GM12874 (cell line): ENCODE measurements around the gene AP2A2.

ENCODE experiments used
- CTCF ChIP-seq: IDR thresholded peaks from 2 replicates; pipeline ENCODE4 v1.5.1; 2011; ENCODE audit warnings: low read depth, mild to moderate bottlenecking, control low read depth, low read length, moderate library complexity; ENCODE audit not compliant: insufficient read depth

Gene AP2A2

GRCh38 chr11:995752-996420 is 70.2 kb downstream of the AP2A2 start:
- no peak for TF ChIP-seq CTCF

- TF ChIP-seq CTCF, result no peak
Measured at GRCh38 chr11:996681-997080, 71.0 kb downstream of the AP2A2 start.

GRCh38 chr11:997907-998306 is 72.2 kb downstream of the AP2A2 start:
- TF ChIP-seq CTCF, result no peak

- TF ChIP-seq CTCF, result no peak
Measured at GRCh38 chr11:999009-999408, 73.3 kb downstream of the AP2A2 start.

DNA sequence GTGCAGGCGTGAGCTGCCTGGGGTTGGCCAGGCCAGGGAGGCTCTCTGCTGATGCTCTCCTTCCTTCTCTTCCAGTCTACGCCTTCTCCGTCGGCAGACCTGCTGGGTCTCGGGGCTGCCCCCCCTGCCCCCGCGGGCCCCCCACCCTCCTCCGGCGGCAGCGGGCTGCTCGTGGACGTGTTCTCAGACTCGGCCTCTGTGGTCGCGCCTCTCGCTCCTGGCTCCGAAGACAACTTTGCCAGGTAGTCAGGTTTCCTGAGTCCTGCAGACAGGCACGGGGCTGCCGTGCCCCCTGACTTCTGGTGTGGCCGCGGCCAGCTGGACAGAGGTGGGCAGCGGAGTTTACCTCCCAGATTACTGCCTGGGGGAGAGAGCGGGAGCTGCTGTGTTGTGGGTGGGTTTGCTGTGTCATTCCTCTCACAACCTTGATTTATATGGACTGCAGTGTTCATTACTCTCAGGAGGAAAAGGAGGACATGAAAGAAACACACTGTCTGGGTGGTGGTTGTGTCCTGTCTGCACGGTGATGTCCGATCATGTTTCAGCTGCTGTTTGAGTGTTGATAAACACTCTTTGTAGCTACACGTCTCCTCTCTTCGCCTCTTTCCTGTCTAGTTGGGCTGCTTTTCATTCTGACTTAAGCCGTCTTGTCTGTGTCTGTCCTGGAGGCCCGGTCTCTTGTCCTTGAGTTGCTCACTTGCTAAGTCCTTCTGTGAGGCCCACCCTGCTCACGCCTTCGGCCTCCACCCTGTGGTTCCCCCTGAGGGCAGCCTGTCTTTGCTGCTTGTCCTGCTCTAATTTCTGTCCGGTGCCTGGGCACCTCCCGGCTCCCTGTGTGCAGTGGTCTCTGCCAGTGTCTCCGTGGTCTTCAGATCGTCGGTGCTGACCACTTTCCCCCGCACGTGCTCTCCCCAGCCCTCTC is 74.9 kb downstream of the AP2A2 start:
- no peak for TF ChIP-seq CTCF

DNA sequence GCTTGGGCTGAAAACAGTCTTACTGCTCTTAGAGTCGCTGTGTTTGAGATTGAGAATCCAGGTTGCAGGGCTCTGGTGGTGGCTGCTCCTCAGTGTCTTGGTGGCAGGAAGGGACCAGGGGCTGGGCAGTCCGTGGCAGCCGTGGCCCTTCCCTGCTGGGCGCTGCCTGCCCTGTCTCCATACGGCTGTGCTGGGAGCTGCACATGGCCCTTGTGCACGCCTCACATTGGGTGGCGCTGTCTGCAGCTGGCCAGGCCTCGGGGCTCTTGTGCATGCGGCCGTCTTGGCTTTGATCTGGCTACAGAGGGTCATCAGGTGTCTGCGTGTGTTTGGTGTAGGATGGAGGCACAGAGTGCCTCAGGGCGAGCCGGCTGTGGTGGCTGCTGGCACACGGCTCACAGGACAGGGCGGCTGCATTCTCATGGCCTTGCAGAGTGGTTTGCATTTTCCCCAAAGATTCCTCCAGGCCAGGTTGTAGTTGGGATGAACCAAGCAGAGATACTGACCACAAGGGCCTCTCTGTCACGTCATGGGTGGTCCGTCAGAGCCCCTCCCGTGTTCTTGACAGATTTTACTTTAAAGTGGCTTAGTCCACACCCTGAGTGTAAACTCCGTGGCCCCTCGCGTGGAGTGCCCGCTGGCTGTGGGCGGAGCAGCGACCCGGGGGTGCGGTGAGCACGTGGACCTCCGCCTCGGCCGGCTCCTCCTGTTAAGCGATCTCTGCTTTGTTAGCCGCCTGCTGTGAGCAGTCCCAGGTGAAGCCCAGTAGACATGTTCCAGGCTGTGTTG is 76.1 kb downstream of the AP2A2 start:
- TF ChIP-seq CTCF, result no peak
